Spleen (tissue), 11 donors: Measurements from ENCODE around the gene ACTR1B. TPM values are rescaled to one million over a fixed set of nuclear protein-coding genes. Genes with fewer than 3 reads are reported as not detected.
"Not testable (repeated sequence)": the region's sequence is repeated elsewhere in the genome, so short reads cannot be mapped to it uniquely, and the experiment has no call there.

Source experiments
- DNase-seq: peaks from one replicate; pipeline ENCODE4 v3.0.0-alpha.2; 2020
- H3K27ac ChIP-seq, 8 donors: fragments of 200-600 bp; sonication (generic) in 7 of 8; 1 replicate in 4 of 8; 2 replicates in 4 of 8; pipeline versions ENCODE4 v1.5.0 to v1.8.0; 2016 to 2021; ENCODE audit warnings: inconsistent platforms in 4 of 8, mild to moderate bottlenecking in 4 of 8, moderate library complexity in 1 of 8
- H3K27me3 ChIP-seq, 7 donors: fragments of 200-600 bp; sonication (generic) in 6 of 7; replicated peaks in 1 of 7; 1 replicate in 4 of 7; 2 replicates in 3 of 7; pipeline versions ENCODE4 v1.5.0 to v1.8.0; 2016 to 2021; ENCODE audit warnings: inconsistent platforms in 3 of 7, mild to moderate bottlenecking in 1 of 7
- H3K36me3 ChIP-seq, 6 donors: fragments of 200-600 bp; sonication (generic) in 5 of 6; 1 replicate in 4 of 6; 2 replicates in 2 of 6; pipeline versions ENCODE4 v1.5.0 to v1.8.0; 2016 to 2021; ENCODE audit warnings: inconsistent platforms in 2 of 6
- H3K4me1 ChIP-seq, 6 donors: fragments of 200-600 bp; sonication (generic) in 5 of 6; 1 replicate in 3 of 6; 2 replicates in 3 of 6; pipeline versions ENCODE4 v1.5.0 to v1.8.0; 2016 to 2021; ENCODE audit warnings: inconsistent platforms in 3 of 6
- H3K4me3 ChIP-seq, 8 donors: fragments of 200-600 bp; sonication (generic) in 7 of 8; 1 replicate in 4 of 8; 2 replicates in 4 of 8; pipeline versions ENCODE4 v1.5.0 to v1.8.0; 2016 to 2021; ENCODE audit warnings: inconsistent platforms in 4 of 8, mild to moderate bottlenecking in 4 of 8, moderate library complexity in 2 of 8
- H3K9me3 ChIP-seq, 8 donors: fragments of 200-600 bp; sonication (generic) in 7 of 8; 1 replicate in 4 of 8; 2 replicates in 4 of 8; pipeline versions ENCODE4 v1.5.0 to v1.8.0; 2016 to 2021; ENCODE audit warnings: inconsistent platforms in 4 of 8
- POLR2A ChIP-seq, 3 donors: fragments of 450-650 bp; IDR thresholded peaks; one replicate each; pipeline ENCODE4 v1.5.1; 2017; ENCODE audit warnings: antibody characterized with exemption in 3 of 3, mild to moderate bottlenecking in 1 of 3
- WGBS, 5 donors: extraction: QIAGEN DNeasy Blood & Tissue Kit in 3 of 5; methylation state at CpG; one replicate each; pipeline versions ENCODE4 v1.1.5 to v1.1.7; 2013 to 2018; 5-methylcytosine and 5-hydroxymethylcytosine counted together
- intact Hi-C: fragments of 100-400 bp; cut with DNase I; formaldehyde crosslinking; loops from one replicate; pipeline ENCODE4 v1.15.0; 2023; ENCODE audit warnings: low total_unique reads
- polyA plus RNA-seq, 3 donors: library from polyadenylated mRNA; stranded (reverse); fragments of 200-250 nt; gene quantifications; one replicate each; pipeline ENCODE4 v1.2.1, GENCODE V29; 2013
- small RNA-seq, 4 donors: library from RNA; depleted of rRNA; stranded (forward); fragments of <200 nt; gene quantifications; one replicate each; pipeline ENCODE3, GENCODE V24; 2016
- total RNA-seq, 7 donors: library from RNA; depleted of rRNA in 3 of 7; stranded (reverse); fragments of >200 nt in 3 of 7; fragmentation: NEBNext Ultra II Directional in 4 of 7; extraction: Animal tissue kit (Norgen Biotek cat#: 25700) in 4 of 7; gene quantifications; one replicate each; pipeline versions ENCODE4 v1.1.0 to v1.2.1, GENCODE V29; 2016 to 2021
- donor health status: healthy with polysubstance abuse.
- donor health status: DM: no; HTN: no; CAD: no; lungs with moderate emphysema.
- donor health status: DM: no; HTN: no; CAD: no.
- donor health status: Bipolar disorder and iron deficiency.
- donor health status: healthy.
- donor health status: DM: no; HTN: no; CAD: no.
- donor health status: DM: yes; HTN: yes; CAD: no.

The ACTR1B gene
- total and polyA plus RNA-seq, 10 donors, result 59.7 to 101 (median 77.1) TPM

DNA sequence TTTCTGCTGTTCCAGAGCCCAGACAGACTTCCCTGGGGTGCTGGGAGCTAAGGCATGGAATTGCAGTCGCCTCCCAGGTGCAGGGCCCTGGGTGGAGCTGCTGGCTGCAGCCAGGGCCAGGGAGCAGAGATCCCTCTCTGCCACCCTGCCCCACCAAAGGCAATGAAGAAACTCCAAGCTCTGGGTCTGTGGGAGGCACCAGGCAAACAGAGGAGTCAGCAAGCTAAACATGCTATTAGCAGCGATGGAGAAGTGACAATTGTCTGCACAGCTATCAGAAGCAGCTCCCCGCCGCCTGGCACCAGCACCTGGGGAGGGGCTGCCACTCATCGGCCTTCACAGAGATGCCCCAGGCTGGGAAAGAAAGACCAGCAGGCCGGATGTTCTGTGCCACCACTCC, 45.9 kb downstream of the ACTR1B start:
- Histone ChIP-seq H3K27me3 (no peaks in the 10 kb centered on the region), H3K4me3 (no peak overlapping the region), H3K4me1 (no peaks in the 10 kb centered on the region), H3K9me3 (no peaks in the 10 kb centered on the region), H3K27ac (no peak overlapping the region), H3K36me3 (no peaks in the 10 kb centered on the region)
- no peak for TF ChIP-seq POLR2A (IDR thresholded peaks at IDR 0.05)
- DNase-seq, result no peak
- 88 to 100% (median 95%) methylated on average over 2 to 6 of the region's 6 CpGs; no CpG with 5 or more reads in 1 of the 5 donors for WGBS, 5 donors
- intact Hi-C loops, result no loop called here

DNA sequence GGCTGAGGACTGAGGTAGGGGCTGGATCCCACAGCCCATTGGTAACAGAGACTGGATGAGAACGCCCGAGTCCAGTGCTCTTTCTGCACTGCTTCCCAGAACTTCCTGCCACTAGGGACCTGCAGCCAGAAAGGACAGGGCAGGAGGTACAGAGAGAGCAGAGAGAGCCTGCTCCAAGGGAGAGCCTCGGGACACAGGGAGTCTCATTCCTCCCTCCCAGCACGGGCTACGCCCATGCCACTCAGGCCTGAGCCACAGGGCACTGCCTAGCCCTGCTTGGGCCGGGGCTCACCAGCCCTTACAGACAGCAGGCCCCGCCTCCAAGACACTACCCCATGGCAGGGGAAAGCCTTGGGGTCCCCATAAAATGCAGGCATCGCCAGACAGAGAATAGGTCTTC, 48.1 kb downstream of the ACTR1B start:
- H3K4me1 ChIP-seq, H3K36me3 ChIP-seq, H3K27me3 ChIP-seq, H3K4me3 ChIP-seq, H3K27ac ChIP-seq, H3K9me3 ChIP-seq, DNase-seq, intact Hi-C loops: not testable (repeated sequence)
- WGBS, 5 donors, result 64 to 100% (median 80%) methylated on average over 1 to 3 of the region's 8 CpGs; no CpG with 5 or more reads in 2 of the 5 donors

DNA sequence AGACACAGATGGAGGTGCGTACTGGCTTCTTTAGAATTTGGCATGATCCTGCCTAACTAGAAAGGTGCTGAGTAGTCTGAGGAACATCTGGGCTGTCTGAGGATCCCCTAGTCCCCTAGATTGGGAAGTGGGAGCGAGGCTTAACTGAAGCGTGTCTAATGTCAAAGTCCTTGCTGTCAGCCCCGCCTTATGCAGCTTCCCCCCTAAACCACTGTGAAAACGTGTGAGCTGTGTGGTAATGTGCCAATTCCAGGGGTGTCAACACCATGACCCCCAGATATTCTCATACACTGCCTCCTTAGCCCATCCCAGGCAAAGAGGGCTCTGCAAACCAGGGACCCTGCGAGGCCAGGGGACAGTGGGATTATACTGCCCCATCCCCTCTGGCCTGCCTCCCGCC, 51.9 kb downstream of the ACTR1B start:
- H3K27ac ChIP-seq, DNase-seq, intact Hi-C loops, H3K36me3 ChIP-seq, H3K27me3 ChIP-seq, H3K9me3 ChIP-seq, H3K4me3 ChIP-seq, H3K4me1 ChIP-seq: not testable (repeated sequence)
- 26 to 48% methylated on average over 2 to 3 of the region's 7 CpGs; no CpG with 5 or more reads in 3 of the 5 donors for WGBS, 5 donors

DNA sequence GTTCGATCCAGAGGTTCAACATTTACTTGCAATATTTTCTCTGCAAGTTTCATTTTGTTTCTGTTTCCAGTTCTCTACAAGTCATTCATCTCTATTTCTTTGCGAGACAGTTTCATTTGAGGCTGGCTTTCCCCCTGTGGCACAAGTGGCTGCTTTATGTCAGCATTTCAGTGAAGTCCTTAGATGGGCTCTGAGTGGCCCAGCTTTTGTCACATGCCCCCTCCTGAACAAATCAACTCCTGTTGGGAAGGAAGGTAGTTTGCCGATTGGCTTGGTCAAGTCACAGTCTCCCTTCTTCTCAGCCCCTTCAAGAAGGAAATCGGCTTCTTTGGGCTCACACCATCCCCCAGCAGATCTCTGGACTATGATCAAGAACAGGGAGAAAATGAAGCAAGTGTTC, 55.1 kb downstream of the ACTR1B start:
- 70 to 95% (median 80%) methylated on average over 3 to 4 of the region's 4 CpGs for WGBS, 5 donors
- H3K27me3 ChIP-seq, H3K4me3 ChIP-seq, intact Hi-C loops, DNase-seq, H3K27ac ChIP-seq, H3K36me3 ChIP-seq, H3K9me3 ChIP-seq, H3K4me1 ChIP-seq: not testable (repeated sequence)

Small RNAs within 50 kb of the gene (small RNA-seq; reads per million reads assigned to genes)
- gene RNU4-8P, result 0 to 0.21 (median 0.04) reads per million in 4 donors

Other genes with a start within 250 kb of the ACTR1B start
- gene ANKRD36B, start 74.2 kb downstream of the ACTR1B start, total RNA-seq, result 100 to 1,000 TPM in 1 of 7 donors, 10 to 100 TPM in 6; 31.4 to 109 (median 51.9) TPM
- gene ANKRD36B, start 74.2 kb downstream of the ACTR1B start, polyA plus RNA-seq, result 10 to 100 TPM; 11.2 to 16.8 (median 14.1) TPM
- 100 to 1,000 TPM; 138 to 284 (median 167) TPM for gene COX5B, start 18.0 kb downstream of the ACTR1B start, total RNA-seq
- gene COX5B, start 18.0 kb downstream of the ACTR1B start, polyA plus RNA-seq, result 100 to 1,000 TPM; 291 to 341 (median 300) TPM
- 10 to 100 TPM in 5 of 7 donors, 1 to 10 TPM in 2; 9.2 to 33.6 (median 21.6) TPM for gene C2orf92, start 5.7 kb upstream of the ACTR1B start, total RNA-seq
- gene C2orf92, start 5.7 kb upstream of the ACTR1B start, polyA plus RNA-seq, result 10 to 100 TPM in 2 of 3 donors, 1 to 10 TPM in 1; 5.7 to 24.7 (median 21.2) TPM
- 10 to 100 TPM; 49.9 to 96.1 (median 81.3) TPM for gene ZAP70, start 49.5 kb upstream of the ACTR1B start, total RNA-seq
- gene ZAP70, start 49.5 kb upstream of the ACTR1B start, polyA plus RNA-seq, result 10 to 100 TPM; 35.2 to 50.4 (median 49.2) TPM